ENCODE measurements around the gene OR1J4.

DNA sequence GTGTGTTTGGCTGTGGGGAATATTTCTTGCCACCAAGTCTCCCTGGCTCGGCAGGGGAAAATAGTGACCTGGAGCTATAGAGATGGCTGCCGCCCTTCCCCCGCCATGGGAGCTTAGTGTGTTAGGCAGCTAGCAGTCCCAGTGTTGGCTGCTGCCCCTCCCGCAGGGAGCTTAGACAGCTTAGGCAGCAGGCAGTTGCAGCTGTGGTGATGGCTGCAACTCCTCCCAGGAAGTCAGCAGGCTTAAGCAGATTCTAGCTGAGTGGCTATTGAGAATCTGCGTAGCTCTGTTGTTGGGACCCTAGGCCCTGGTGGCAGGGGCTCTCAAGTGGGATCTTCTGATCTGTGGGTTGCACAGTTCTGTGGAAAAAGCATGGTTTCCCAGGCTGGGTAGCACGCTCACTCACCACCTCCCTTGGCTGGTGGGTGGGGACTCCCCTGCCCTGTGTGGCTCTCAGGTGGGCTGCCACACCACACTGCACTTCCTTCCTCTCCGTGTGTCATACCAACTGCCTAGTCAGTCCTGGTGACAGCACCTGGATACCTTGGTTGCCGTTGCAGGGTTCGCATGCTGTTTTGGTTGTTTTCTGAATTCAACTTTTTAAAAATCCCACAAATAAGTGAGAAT lies 43.3 kb downstream of the OR1J4 start:
- TF ChIP-seq, protein P1, sequence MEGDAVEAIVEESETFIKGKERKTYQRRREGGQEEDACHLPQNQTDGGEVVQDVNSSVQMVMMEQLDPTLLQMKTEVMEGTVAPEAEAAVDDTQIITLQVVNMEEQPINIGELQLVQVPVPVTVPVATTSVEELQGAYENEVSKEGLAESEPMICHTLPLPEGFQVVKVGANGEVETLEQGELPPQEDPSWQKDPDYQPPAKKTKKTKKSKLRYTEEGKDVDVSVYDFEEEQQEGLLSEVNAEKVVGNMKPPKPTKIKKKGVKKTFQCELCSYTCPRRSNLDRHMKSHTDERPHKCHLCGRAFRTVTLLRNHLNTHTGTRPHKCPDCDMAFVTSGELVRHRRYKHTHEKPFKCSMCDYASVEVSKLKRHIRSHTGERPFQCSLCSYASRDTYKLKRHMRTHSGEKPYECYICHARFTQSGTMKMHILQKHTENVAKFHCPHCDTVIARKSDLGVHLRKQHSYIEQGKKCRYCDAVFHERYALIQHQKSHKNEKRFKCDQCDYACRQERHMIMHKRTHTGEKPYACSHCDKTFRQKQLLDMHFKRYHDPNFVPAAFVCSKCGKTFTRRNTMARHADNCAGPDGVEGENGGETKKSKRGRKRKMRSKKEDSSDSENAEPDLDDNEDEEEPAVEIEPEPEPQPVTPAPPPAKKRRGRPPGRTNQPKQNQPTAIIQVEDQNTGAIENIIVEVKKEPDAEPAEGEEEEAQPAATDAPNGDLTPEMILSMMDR (IDR thresholded peaks at IDR 0.05; ENCODE audit: low read depth, low read length, missing input control), result no peak
- TF ChIP-seq, protein P2, sequence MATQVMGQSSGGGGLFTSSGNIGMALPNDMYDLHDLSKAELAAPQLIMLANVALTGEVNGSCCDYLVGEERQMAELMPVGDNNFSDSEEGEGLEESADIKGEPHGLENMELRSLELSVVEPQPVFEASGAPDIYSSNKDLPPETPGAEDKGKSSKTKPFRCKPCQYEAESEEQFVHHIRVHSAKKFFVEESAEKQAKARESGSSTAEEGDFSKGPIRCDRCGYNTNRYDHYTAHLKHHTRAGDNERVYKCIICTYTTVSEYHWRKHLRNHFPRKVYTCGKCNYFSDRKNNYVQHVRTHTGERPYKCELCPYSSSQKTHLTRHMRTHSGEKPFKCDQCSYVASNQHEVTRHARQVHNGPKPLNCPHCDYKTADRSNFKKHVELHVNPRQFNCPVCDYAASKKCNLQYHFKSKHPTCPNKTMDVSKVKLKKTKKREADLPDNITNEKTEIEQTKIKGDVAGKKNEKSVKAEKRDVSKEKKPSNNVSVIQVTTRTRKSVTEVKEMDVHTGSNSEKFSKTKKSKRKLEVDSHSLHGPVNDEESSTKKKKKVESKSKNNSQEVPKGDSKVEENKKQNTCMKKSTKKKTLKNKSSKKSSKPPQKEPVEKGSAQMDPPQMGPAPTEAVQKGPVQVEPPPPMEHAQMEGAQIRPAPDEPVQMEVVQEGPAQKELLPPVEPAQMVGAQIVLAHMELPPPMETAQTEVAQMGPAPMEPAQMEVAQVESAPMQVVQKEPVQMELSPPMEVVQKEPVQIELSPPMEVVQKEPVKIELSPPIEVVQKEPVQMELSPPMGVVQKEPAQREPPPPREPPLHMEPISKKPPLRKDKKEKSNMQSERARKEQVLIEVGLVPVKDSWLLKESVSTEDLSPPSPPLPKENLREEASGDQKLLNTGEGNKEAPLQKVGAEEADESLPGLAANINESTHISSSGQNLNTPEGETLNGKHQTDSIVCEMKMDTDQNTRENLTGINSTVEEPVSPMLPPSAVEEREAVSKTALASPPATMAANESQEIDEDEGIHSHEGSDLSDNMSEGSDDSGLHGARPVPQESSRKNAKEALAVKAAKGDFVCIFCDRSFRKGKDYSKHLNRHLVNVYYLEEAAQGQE (IDR thresholded peaks at IDR 0.05), result no peak
